Calu3 (cell line): Measurements from ENCODE around the gene IRF2BPL. TPM values are rescaled to one million over a fixed set of nuclear protein-coding genes. Genes with fewer than 3 reads are reported as not detected.

ENCODE experiments used
- BruUV-seq: library from RNA; stranded (reverse); fragments of 400-500 nt; replicated peaks from 2 replicates; lab custom pipeline; 2021; lab: Mats Ljungman, UMichigan
- CTCF ChIA-PET: fragments of 300-600 bp; sonication (Branson Sonifier 250); formaldehyde crosslinking; loops from one replicate; lab custom pipeline; 2022; ENCODE audit warnings: antibody characterized with exemption; lab: Charles Lee
- DNase-seq: peaks from one replicate; pipeline ENCODE4 v3.0.0; 2022
- H3K27ac Mint-ChIP-seq: one replicate; pipeline ENCODE4 v1.8.0; 2022; ENCODE audit warnings: mixed read lengths; ENCODE audit not compliant: unreplicated experiment
- H3K27me3 Mint-ChIP-seq: one replicate; pipeline ENCODE4 v1.8.0; 2022; ENCODE audit warnings: mixed read lengths; ENCODE audit not compliant: unreplicated experiment
- H3K36me3 Mint-ChIP-seq: one replicate; pipeline ENCODE4 v1.8.0; 2022; ENCODE audit warnings: mild to moderate bottlenecking, moderate library complexity, mixed read lengths; ENCODE audit not compliant: insufficient read depth, unreplicated experiment
- H3K4me1 Mint-ChIP-seq: one replicate; pipeline ENCODE4 v1.8.0; 2022; ENCODE audit warnings: mild to moderate bottlenecking, low read depth, mixed read lengths; ENCODE audit not compliant: unreplicated experiment
- H3K4me3 Mint-ChIP-seq: one replicate; pipeline ENCODE4 v1.8.0; 2022; ENCODE audit warnings: mild to moderate bottlenecking, low read depth, moderate library complexity, mixed read lengths; ENCODE audit not compliant: unreplicated experiment
- H3K9me3 Mint-ChIP-seq: one replicate; pipeline ENCODE4 v1.8.0; 2022; ENCODE audit warnings: low read depth, mixed read lengths; ENCODE audit not compliant: unreplicated experiment
- intact Hi-C: fragments of 100-400 bp; cut with micrococcal nuclease; formaldehyde crosslinking; loops from one replicate; pipeline ENCODE4 v1.10.0; 2022; ENCODE audit not compliant: unreplicated experiment
- total RNA-seq: library from RNA; stranded (reverse); gene quantifications from 2 replicates; pipeline ENCODE4 v1.2.3, GENCODE V29; 2022
- TF ChIP-seq, protein P1 (sequence below): fragments of 200-600 bp; IDR thresholded peaks from one replicate; pipeline ENCODE4 v1.8.0; 2022; ENCODE audit warnings: antibody characterized with exemption; ENCODE audit not compliant: unreplicated experiment

IRF2BPL gene
- total RNA-seq, 1 experiment from 2014 or later = 30.1 TPM

DNA sequence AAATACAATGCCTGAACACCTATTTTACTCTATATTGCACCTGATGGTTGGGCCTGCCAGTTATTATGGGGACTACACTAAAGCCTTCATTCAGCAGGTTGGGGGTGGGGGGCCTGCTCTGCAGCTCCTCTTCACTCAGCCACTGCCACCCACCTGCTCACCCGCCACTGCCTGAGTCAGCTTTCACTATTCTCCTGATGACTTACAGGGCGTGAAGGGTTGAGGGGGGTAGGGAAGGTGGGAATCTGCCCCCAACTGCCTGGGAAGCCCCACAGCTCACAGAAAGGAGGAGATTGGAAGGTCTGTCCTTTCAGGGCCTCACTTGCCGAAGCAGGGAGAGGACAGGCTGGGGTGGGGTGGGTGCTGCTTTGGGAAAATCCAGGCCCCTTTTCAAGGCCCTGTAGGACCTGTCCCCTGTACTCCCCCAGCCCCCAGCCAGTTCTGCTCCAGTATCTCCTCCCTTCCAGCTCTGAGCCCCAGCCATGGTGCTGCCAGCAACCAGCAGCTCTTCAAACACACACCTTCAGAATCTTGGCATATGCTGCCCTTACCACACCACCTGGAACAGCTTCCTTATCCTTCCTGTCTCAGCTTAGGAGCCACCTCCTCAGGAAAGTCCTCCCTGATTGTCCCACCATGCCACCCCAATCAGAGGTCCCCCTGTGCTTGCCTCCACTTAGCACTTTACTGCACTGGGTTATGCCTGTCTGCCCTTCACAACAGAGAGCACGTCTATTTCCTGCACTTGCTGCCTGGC is 33.1 kb downstream of the IRF2BPL start:
- H3K9me3 Mint-ChIP-seq = no peaks in the 10 kb centered on the region
- intact Hi-C loops = no loop called here
- H3K4me1 Mint-ChIP-seq = peaks cover 9% of the 10 kb centered on the region
- no peaks in the 10 kb centered on the region for H3K36me3 Mint-ChIP-seq
- TF ChIP-seq, protein P1, sequence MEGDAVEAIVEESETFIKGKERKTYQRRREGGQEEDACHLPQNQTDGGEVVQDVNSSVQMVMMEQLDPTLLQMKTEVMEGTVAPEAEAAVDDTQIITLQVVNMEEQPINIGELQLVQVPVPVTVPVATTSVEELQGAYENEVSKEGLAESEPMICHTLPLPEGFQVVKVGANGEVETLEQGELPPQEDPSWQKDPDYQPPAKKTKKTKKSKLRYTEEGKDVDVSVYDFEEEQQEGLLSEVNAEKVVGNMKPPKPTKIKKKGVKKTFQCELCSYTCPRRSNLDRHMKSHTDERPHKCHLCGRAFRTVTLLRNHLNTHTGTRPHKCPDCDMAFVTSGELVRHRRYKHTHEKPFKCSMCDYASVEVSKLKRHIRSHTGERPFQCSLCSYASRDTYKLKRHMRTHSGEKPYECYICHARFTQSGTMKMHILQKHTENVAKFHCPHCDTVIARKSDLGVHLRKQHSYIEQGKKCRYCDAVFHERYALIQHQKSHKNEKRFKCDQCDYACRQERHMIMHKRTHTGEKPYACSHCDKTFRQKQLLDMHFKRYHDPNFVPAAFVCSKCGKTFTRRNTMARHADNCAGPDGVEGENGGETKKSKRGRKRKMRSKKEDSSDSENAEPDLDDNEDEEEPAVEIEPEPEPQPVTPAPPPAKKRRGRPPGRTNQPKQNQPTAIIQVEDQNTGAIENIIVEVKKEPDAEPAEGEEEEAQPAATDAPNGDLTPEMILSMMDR = no peak
- no TSS peak for BruUV-seq
- no peak for DNase-seq
- CTCF ChIA-PET = interaction anchor here (0.6 kb wide), 1 partner anchor 77 kb away, joined by 3 read pairs; no protein-coding TSS in a partner anchor
- no peak overlapping the region for H3K4me3 Mint-ChIP-seq
- H3K27me3 Mint-ChIP-seq = no peaks in the 10 kb centered on the region
- no peak overlapping the region for H3K27ac Mint-ChIP-seq

DNA sequence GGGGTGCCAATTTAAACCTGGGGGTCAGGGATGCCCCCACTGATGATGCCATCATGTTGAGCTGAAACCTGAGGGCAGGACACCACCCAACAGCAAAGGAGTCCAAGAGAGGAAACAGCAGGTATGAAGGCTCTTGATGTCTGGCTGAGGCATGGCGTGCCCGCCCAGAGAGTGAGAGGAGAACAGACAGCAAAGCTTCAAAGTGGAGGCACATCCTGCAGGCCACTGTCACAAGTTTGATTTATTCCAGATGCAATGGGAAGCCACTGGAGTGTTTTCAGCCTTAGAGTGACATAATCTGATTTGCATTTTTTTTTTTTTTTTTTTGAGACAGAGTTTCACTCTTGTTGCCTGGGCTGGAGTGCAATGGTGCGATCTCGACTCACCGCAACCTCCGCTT is 34.8 kb downstream of the IRF2BPL start:
- intact Hi-C loops = no loop called here
- H3K27ac Mint-ChIP-seq = no peak overlapping the region
- TF ChIP-seq, protein P1 = no peak
- DNase-seq = no peak
- no peaks in the 10 kb centered on the region for H3K9me3 Mint-ChIP-seq
- H3K36me3 Mint-ChIP-seq = no peaks in the 10 kb centered on the region
- CTCF ChIA-PET = no interaction called here
- H3K4me1 Mint-ChIP-seq = peaks cover 9% of the 10 kb centered on the region
- no peak overlapping the region for H3K4me3 Mint-ChIP-seq
- no TSS peak for BruUV-seq
- H3K27me3 Mint-ChIP-seq = no peaks in the 10 kb centered on the region

DNA sequence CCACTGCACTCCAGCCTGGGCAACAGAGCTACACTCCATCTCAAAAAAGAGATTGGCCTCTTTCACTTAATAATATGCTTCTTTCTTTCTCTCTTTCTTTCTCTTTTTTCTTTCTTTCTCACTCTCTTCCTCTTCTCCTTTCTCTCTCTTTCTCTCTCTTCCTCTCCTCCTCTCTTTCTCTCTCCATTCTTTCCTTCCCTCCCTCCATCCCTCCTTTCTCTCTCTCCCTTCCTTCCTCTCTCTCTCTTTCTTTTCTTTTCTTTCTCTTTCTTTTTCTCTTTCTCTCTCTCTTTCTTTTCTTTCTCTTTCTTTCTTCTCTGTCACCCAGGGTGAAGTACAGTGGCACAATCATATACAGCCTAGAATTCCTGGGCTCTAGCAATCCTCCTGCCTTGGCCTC is 38.4 kb downstream of the IRF2BPL start:
- intact Hi-C loops = no loop called here
- H3K27ac Mint-ChIP-seq = no peak overlapping the region
- no peaks in the 10 kb centered on the region for H3K9me3 Mint-ChIP-seq
- no TSS peak for BruUV-seq
- no peak for DNase-seq
- H3K36me3 Mint-ChIP-seq = no peaks in the 10 kb centered on the region
- no peak overlapping the region for H3K4me3 Mint-ChIP-seq
- H3K4me1 Mint-ChIP-seq = peaks cover 14% of the 10 kb centered on the region
- CTCF ChIA-PET = no interaction called here
- TF ChIP-seq, protein P1 = no peak
- no peaks in the 10 kb centered on the region for H3K27me3 Mint-ChIP-seq

DNA sequence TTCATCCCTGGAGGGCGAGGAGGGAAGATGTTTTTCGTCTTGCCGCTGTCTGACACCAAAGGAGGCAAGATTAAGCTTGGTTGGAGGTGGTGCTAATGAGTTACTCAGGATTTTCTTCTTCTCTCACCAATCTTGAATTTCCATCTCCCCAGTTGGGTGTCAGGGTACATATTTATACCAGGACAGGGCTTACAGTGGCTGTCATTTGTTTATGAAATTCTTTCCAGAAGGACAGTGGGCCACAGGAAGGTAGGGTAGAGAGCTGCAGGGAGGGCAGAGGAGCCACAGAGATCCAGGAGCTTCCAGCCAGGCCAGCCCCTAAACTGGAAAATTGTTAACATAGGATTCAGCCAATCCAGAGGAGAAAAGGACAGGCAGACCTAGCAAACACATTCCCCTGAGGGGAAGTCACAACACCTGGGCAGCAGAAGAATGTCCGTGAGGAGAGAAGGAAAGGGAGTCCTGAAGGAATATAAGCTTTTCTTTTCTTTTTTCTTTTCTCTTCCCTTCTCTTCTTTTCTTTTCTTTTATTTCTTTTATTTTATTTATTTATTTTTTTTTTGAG is 40.5 kb downstream of the IRF2BPL start:
- intact Hi-C loops = no loop called here

More for the DNA sequence above, 40.5 kb downstream of the IRF2BPL start:
- Mint-ChIP-seq H3K27ac (no peak overlapping the region), H3K9me3 (no peaks in the 10 kb centered on the region), H3K4me3 (no peak overlapping the region), H3K36me3 (no peaks in the 10 kb centered on the region), H3K4me1 (peaks cover 14% of the 10 kb centered on the region), H3K27me3 (no peaks in the 10 kb centered on the region)
- CTCF ChIA-PET = no interaction called here
- BruUV-seq = no TSS peak
- TF ChIP-seq, protein P1 = no peak
- DNase-seq = no peak
